HG03135 (cell line): ENCODE data around the gene KCNQ1.

Experiments
- ATAC-seq: cut with Tn5 transposase; IDR thresholded peaks from one replicate; pipeline ENCODE4 v1.9.1; 2021; ENCODE audit warnings: mild to moderate bottlenecking, moderate library complexity; ENCODE audit not compliant: unreplicated experiment

The KCNQ1 gene

GRCh38 chr11:2752204-2752770 lies 307.5 kb downstream of the KCNQ1 start:
- no peak for ATAC-seq

DNA sequence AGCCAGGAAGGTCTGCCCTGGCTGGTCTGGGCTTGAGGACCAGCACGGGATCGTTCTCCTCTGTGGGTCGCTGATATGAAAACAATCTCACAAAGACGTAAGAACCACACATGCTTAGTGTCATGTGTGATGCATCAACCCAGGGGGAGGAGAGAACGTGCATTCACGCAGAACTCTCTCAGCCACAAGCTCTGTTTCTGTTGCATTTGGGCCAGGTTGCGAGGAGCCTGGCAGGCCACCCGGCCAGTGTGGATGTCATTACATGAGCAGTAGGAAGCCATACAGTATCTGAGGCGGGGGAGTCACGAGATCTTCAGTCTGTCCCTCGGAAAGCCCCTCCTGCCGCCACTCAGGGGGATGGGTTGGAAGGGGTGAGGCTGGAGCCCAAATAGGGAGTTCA lies 308.1 kb downstream of the KCNQ1 start:
- ATAC-seq: no peak

DNA sequence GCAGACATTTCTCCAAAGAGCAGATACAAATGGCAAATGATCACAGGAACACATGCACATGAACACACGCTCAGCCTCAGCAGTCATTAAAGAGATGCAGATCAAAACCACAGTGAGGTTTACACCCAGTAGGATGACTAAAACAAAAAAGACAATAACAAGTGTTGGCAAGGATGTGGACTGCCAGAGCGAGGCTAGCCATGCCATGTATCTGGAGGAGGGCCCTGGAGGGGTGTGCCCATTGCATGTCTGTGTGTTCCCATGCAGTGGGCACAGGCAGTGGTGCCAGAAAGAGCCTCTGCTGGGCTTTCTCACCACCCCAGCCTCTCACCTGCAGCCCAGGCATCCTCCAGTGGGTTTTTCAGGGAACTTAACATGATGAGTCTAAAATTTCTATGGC lies 309.2 kb downstream of the KCNQ1 start:
- no peak for ATAC-seq

DNA sequence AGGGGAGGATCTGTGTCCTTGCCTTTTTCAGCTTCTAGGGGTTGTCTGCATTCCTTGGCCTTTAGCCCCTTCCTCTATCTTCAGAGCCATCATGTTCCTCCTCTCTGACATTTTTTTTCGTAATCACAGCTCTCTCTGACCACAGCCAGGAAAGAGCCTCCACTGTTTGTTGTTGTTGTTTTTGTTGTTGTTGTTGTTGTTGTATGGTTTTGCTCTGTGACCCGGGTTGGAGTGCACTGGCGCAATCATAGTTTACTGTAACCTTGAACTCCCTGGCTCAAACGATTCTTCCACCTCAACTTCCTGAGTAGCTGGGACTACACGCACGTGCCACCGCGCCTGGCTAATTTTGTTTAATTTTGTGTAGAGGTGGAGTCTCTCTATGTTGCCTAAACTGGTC lies 310.3 kb downstream of the KCNQ1 start:
- ATAC-seq: no peak

DNA sequence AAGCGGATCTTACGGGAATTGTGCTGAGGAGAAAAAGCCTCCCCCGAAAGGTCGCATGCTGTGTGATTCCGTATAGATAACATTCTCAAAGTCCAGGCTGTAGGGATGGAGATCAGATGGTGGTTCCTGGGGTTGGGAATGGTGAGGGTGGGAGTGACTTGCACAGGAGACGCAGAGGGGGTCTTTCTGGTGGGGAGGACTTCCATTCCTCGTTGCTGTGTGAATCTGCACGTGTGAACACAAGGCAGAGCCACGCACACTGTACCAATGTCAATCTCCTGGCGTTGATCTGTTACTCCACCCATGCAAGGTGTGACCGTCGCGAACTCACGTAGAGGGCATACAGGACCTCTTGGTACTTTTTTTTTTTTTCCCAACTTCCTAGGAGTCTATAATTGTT lies 313.9 kb downstream of the KCNQ1 start:
- no peak for ATAC-seq

- no peak for ATAC-seq
These were observed 314.7 kb downstream of the KCNQ1 start for GRCh38 chr11:2759228-2760195.

DNA sequence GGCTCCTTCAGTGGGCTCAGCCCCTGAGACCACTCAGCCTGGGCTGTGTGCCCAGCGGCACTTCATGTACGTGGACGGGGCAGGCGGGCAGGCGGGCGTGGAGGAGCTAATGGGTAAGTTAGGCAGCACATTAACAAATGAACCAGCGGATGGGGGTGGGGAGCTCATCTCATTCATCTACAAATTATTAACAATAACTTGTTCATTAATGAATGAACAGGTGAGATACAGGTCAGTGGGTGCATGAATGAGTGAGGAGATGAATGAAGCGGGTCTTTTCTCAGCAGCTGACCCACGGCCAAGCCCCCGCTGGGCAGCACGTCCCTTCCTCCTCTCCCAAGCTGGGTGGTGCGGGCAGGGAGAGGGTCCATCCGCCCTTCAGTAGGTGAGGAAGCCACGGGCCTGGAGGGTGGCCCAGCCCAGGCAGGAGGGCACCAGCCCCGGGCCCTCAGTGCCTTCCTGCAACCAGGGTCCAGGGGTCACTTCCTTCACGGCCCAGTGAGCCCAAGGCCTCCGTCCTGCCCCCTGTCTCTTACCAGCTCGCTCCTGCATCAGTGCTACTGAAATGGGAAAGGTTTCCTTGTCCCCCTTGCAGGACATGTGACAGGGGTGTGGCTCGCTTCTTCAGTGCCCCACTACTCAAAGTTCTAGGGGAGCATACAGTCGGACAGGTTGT lies 315.5 kb downstream of the KCNQ1 start:
- no peak for ATAC-seq

GRCh38 chr11:2761131-2762030 lies 316.6 kb downstream of the KCNQ1 start:
- no peak for ATAC-seq

DNA sequence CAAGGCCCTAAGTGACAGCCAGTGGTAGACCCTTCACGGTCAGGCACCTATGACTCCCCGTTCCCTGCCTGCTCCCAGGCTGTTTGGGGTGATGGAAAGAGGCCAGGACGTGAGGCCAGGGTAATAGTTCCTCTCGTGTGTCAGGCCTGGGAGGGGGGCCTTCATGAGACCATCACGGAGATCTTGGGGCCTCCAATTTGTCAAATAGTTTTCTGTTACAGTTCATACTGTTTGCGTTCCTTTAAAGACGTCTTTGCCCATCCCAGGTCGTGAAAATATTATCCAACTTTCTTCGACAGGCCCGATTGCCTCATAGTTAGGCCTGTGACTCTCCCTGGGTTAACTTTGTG lies 317.2 kb downstream of the KCNQ1 start:
- no peak for ATAC-seq

DNA sequence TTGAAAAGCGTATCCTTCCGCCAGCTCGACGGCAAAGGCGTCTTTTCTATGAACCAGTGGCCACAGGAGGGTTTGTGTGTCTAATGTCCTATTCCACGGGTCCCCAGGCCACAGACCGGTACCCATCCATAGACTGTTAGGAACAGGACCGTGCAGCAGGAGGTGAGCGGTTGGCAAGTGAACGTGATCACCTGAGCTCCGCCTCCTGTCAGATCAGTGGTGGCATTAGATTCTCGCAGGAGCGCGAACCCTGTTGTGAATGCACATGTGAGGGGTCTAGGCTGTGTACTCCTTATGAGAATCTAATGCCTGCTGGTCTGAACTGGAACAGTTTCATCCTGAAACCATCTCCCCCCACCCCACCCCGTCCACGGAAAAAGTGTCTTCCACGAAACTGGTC lies 317.6 kb downstream of the KCNQ1 start:
- ATAC-seq: no peak

GRCh38 chr11:2763984-2764383 lies 319.2 kb downstream of the KCNQ1 start:
- ATAC-seq: no peak

DNA sequence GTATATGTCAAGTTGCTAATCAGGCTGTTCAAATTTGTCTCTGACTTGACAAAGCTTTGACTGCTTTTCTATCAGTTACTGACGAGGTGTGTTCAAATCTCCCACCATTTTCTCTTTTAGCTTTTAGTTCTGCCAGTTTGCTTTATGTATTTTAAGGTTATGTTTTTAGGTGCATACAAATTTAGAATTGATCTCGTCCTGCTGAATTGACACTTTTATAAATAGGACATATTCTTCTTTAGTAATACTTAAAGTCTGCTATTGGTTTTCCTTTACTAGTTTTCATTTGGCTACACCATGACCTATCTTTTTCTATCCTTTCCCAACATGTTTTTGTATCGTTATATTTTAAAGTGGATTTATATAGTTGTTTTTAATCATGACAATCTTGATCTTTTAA lies 320.7 kb downstream of the KCNQ1 start:
- no peak for ATAC-seq

DNA sequence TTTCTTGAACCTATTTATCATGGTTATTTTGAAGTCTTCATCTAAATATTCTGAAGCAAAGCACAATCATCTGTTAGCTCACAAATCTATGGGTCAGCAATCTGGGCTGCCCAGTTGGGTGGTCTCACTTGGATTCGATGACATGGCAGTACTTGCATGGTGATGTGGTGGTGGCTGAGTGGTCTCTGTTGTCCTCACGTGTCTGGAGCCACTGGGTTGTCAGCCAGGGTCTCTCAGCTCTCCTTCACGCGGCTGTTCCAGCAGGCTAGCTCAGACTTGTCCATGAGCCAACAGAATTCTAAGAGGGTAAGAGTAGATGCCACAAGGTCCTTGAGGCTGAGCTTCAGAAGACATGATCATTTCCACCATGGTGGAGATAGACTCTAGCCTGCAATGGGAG lies 321.4 kb downstream of the KCNQ1 start:
- no peak for ATAC-seq

DNA sequence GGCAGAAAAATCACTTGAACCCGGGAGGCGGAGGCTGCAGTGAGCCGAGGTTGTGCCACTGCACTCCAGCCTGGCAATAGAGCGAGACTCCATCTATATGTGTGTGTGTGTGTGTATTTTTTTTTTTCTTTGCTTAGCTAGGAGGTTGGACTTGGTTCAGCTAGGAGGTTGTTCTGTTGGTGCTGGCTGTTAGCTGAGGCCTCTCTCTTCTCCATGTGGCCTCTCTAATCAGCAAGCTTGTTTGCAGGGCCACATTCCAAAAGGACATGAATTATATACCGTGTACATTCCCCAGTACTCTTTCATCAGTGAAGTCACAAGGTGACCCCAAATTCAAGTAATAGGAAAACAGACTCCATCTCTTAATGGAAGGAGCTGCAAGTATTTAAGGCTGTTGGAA lies 322.3 kb downstream of the KCNQ1 start:
- ATAC-seq: no peak

- ATAC-seq: no peak
These were observed 323.0 kb downstream of the KCNQ1 start for GRCh38 chr11:2767801-2768200.

GRCh38 chr11:2768471-2769408 lies 323.9 kb downstream of the KCNQ1 start:
- no peak for ATAC-seq

- no peak for ATAC-seq
These were observed 324.7 kb downstream of the KCNQ1 start for GRCh38 chr11:2769409-2770095.

GRCh38 chr11:2770096-2770751 lies 325.4 kb downstream of the KCNQ1 start:
- ATAC-seq: no peak
